SH-SY5Y (cell line): ENCODE results near the gene TRIP4.

Source experiments
- GATA2 ChIP-seq: IDR thresholded peaks from 2 replicates; pipeline ENCODE4 v1.6.1; 2011; ENCODE audit warnings: mild to moderate bottlenecking, low read depth, low read length
- GATA3 ChIP-seq: IDR thresholded peaks from 2 replicates; pipeline ENCODE4 v1.6.1; 2011; ENCODE audit warnings: low read depth, mild to moderate bottlenecking, low read length, moderate library complexity

- TF ChIP-seq GATA2: no peak
- no peak for TF ChIP-seq GATA3
These were observed 42.5 kb downstream of the TRIP4 start for GRCh38 chr15:64430000-64430735.
